ENCODE data around the gene INAVA.

- TF ChIP-seq POLR2A (IDR thresholded peaks at IDR 0.05) (no peak), CTCF (IDR thresholded peaks at IDR 0.05) (no peak)
Observed at GRCh38 chr1:200899015-200899386, 4.3 kb downstream of the INAVA start.

Measured in adrenal gland (tissue), 5 donors.